IPS-NIHi11 (cell line): ENCODE results near the gene C4orf17.

Experiments
- DNase-seq: peaks from one replicate; pipeline ENCODE4 v3.0.0; 2012; ENCODE audit warnings: mixed read lengths, low spot score

The C4orf17 gene

GRCh38 chr4:99537674-99538073 is 26.9 kb downstream of the C4orf17 start:
- no peak for DNase-seq

- no peak for DNase-seq
Measured at GRCh38 chr4:99540277-99540939, 29.6 kb downstream of the C4orf17 start.

- no peak for DNase-seq
Measured at GRCh38 chr4:99552872-99553271, 42.1 kb downstream of the C4orf17 start.

GRCh38 chr4:99563310-99564186 is 52.7 kb downstream of the C4orf17 start, which contains the start of gene TRMT10A:
TRMT10A (minus strand) TSS chr4:99564039; CDS start chr4:99559338, 4,701 bp downstream.
- DNase-seq, result peak; percentile 86

GRCh38 chr4:99564921-99565320 is 54.1 kb downstream of the C4orf17 start:
- DNase-seq, result no peak

GRCh38 chr4:99571883-99572282 is 61.1 kb downstream of the C4orf17 start:
- no peak for DNase-seq

GRCh38 chr4:99572527-99573240 is 61.9 kb downstream of the C4orf17 start:
- DNase-seq, result no peak

GRCh38 chr4:99573735-99574368 is 63.0 kb downstream of the C4orf17 start:
- no peak for DNase-seq

GRCh38 chr4:99574530-99575324 is 63.9 kb downstream of the C4orf17 start, which contains the start of gene MTTP:
MTTP (plus strand) TSS chr4:99574824; CDS start chr4:99574910, 86 bp downstream.
- DNase-seq, result no peak

GRCh38 chr4:99578714-99579113 is 67.9 kb downstream of the C4orf17 start:
- no peak for DNase-seq

GRCh38 chr4:99585516-99585915 is 74.7 kb downstream of the C4orf17 start:
- DNase-seq, result no peak

GRCh38 chr4:99586322-99586721 is 75.5 kb downstream of the C4orf17 start:
- no peak for DNase-seq

GRCh38 chr4:99586797-99587196 is 76.0 kb downstream of the C4orf17 start:
- DNase-seq, result peak; percentile 9

GRCh38 chr4:99587309-99587708 is 76.5 kb downstream of the C4orf17 start:
- DNase-seq, result no peak

GRCh38 chr4:99587803-99588202 is 77.0 kb downstream of the C4orf17 start:
- no peak for DNase-seq

- no peak for DNase-seq
Measured at GRCh38 chr4:99591757-99592156, 80.9 kb downstream of the C4orf17 start.
